NCI-H524 (cell line): ENCODE results near the gene PIP4K2A.

ENCODE experiments used
- DNase-seq, 2 experiments: peaks; one replicate each; lab custom pipeline; 2025; lab: John Stamatoyannopoulos, UW

The PIP4K2A gene

GRCh38 chr10:22620140-22620857 is 94.1 kb downstream of the PIP4K2A start:
- peak in 1 of 2 experiments; percentile 13 for DNase-seq

GRCh38 chr10:22619101-22619500 is 95.3 kb downstream of the PIP4K2A start:
- DNase-seq, result no peak

- no peak for DNase-seq
These were observed 96.1 kb downstream of the PIP4K2A start for GRCh38 chr10:22618078-22618785.

GRCh38 chr10:22617516-22617915 is 96.9 kb downstream of the PIP4K2A start:
- DNase-seq, result peak in 1 of 2 experiments; percentile 25

- DNase-seq, result no peak
These were observed 97.3 kb downstream of the PIP4K2A start for GRCh38 chr10:22617051-22617450.

- DNase-seq, result no peak
These were observed 98.4 kb downstream of the PIP4K2A start for GRCh38 chr10:22615819-22616499.

DNA sequence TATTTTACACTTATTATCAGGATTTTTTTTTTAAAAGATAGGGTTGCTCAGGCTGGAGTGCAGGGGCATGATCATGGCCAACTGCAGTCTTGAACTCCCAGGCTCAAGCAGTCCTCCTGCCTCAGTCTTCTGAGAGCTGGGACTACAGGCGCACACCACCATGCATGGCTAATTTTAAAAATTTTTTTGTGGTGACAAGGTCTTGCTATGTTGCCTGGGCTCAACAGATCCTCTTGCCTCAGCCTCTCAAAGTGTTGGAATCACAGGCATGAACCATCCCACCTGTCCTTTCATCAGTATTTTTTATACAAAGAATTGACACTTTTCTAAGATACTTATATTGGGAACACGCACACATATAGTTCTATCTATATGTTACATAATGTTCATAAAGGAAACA is 99.3 kb downstream of the PIP4K2A start:
- no peak for DNase-seq

- DNase-seq, result no peak
These were observed 101.4 kb downstream of the PIP4K2A start for GRCh38 chr10:22613011-22613410.

- DNase-seq, result no peak
These were observed 102.1 kb downstream of the PIP4K2A start for GRCh38 chr10:22612318-22612717.

GRCh38 chr10:22611425-22612115 is 102.8 kb downstream of the PIP4K2A start:
- DNase-seq, result no peak

- no peak for DNase-seq
These were observed 103.8 kb downstream of the PIP4K2A start for GRCh38 chr10:22610610-22611009.

DNA sequence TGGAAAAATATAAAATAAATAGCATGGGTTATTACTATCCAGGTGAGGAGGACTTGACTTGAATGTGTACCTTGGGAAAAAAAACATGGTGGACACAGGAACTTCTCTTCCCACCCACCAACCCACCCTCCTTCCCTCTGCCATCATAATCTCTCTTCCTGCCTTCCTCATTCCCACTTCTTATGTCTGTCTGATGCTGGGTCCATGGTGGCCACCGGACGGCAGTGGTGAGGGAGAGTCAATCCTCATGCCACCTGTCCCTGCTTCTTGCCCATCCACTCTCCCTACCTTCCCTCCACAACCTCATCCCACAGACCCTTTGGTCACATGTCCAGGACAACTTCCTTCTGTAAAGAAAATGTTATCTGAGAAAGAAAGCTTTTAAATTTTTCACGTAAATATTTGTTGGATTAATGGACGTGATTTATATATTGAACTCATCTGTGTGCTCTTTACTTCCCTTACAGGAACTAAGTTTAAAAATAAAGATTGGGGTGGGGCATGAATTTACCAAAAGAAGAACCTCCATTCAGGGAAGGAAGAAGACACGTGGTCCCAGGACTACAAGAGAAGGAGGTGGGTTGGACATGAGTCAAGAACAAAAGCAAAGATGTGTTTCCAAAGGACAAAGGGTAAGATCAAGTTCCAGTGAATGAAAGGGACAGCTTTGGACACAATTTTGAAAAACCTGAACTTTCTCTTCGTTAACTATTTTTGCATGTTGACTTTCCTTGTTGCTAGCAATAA is 104.5 kb downstream of the PIP4K2A start:
- peak in 1 of 2 experiments; percentile 37 for DNase-seq

DNA sequence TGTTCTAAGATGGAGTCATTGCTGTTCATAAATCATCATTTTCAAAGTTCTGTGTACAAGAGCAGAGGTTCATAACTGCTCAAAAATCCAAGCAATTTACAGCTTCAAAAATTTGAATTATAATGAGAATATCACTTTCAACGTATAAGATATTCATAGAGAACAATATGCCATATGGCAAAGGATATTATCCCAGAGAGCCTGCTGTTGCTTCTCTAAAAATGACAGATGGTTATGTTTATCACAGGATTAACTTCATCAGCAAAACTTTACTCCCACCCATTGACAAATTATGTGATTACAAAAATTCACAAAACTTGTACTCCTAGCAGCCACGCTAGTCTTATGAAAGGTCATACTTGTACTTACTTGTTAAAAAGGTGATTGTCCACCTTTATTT is 105.1 kb downstream of the PIP4K2A start:
- peak; percentile 5 to 75 for DNase-seq

DNA sequence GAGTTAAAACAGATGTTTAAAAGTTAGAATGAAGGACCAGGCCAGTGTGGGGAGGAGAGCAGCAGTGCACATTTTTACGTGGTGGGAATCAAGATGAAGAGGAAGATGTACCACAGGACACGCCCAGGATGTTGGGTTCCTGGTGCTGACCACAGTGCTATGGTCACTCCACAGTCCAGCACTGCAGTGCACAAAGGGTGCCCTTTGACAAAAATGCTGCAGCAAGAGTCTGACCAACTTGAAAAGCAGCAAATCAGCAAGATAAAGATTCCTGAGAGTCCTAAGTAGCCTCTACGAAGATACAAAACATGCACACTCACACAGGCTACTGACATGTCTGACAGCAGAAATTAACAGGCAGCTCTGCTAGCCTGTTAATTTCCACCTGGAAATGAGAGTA is 107.1 kb downstream of the PIP4K2A start:
- no peak for DNase-seq

GRCh38 chr10:22606164-22606614 is 108.2 kb downstream of the PIP4K2A start:
- DNase-seq, result no peak

DNA sequence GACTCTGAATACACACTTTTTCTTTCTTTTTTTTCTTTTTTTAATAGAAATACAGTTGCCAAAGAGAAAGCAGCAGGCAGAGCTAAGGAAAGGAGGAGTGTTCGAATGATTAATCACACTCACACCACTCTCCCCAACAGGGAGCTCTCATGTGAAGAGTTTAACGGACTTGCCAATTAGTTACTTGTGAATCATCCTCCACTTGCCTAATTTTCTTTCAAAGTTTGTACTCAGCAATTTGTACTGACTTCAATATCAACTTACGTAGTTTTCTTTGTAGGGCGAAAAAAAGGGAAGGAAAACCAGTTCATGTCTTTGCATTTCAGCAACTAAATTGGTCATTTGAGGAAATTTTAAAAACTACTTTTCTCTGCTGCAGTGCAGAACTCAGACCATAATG is 109.2 kb downstream of the PIP4K2A start:
- DNase-seq, result no peak

DNA sequence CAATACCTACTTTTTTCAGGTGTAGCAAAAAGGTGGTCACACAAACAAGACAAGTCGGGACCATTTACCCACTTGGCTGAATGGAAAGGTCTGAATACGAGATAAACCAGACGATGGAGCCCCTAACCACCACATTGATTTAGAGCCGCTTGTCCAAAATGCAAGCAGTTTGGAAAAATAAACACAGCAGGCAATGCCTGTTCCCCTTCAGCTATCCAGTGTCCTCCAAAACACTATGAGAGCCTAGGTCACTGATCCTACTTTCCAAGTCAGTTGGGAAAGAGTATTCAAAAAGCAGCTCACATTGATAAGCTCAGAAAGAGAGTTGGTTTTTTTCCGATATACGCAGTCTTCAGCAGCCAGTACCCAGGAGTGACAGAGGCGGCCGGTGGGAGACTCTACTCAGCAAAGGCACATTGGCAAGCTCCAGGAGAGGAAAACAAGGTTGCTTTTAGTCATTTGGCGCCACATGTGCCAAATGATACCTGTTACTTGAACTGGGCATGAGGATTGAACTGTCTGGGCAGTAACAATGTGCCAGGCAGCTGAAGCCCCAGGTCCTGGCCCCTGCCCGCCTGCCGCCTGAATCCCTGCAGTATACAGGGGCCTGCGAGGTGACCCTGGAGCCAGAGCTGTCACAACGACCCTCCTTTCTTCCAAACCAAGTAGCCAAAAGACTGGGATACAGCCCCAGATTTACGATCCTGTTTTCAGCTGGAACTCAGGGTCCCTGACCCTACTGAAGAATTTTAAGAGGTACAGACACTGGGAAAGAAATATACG is 109.8 kb downstream of the PIP4K2A start:
- DNase-seq, result no peak

- no peak for DNase-seq
These were observed 110.8 kb downstream of the PIP4K2A start for GRCh38 chr10:22603581-22603980.

DNA sequence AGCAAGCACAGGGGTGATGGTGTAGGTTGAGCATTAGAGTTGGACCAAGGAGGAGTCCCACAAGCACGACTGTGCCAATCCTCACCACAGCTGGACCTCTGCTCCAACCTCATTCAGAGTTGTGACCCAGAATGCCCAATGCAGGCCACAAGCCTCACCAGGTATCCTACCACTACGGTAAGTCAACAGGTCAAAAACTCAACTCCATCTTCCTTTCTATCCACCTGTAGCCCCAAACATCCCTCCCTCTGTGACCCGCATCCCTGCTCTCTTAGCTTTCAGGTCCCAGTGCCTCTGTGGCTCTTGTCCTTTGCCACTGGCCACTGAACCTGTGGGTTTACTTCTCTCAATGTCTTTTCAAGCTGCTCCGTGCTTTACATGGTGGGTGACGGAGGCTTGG is 112.8 kb downstream of the PIP4K2A start:
- no peak for DNase-seq

DNA sequence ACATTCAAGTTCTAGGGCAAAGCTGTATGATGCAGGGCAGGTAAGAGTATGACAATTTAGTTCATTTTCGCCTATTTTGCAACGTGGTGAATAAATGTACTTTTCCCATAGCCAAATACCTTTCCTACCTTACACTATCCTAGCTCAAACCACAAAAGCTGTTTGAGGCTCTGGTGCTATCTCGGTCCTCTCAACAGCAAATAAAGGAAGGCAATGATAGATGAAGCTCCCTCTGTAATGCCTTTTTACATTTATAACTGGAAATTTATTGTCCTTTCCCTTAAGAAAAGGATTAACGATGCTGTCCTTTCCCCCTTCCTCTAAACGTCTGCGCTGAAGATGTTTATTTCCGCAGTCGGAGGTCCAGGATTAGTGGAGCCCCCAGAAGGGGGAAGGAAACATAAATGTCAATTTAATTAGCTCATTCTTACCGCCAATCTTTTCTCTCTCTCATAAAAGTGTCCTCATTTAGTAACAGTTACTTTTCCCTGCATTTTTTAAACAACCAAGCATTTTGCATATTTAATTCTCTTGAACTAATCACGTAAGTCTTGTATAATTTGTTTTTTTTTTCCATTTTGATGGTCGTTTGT is 114.6 kb downstream of the PIP4K2A start:
- no peak for DNase-seq
